Fibroblast of skin of scalp (primary cell): ENCODE data around the gene AKT3.
"Not testable (repeated sequence)": the region's sequence is repeated elsewhere in the genome, so short reads cannot be mapped to it uniquely, and the experiment has no call there.

Experiments used
- DNase-seq: peaks from one replicate; pipeline ENCODE4 v3.0.0-alpha.2; 2013

Gene AKT3

GRCh38 chr1:243841507-243841906 is 8.5 kb downstream of the AKT3 start:
- peak; percentile 61 for DNase-seq

DNA sequence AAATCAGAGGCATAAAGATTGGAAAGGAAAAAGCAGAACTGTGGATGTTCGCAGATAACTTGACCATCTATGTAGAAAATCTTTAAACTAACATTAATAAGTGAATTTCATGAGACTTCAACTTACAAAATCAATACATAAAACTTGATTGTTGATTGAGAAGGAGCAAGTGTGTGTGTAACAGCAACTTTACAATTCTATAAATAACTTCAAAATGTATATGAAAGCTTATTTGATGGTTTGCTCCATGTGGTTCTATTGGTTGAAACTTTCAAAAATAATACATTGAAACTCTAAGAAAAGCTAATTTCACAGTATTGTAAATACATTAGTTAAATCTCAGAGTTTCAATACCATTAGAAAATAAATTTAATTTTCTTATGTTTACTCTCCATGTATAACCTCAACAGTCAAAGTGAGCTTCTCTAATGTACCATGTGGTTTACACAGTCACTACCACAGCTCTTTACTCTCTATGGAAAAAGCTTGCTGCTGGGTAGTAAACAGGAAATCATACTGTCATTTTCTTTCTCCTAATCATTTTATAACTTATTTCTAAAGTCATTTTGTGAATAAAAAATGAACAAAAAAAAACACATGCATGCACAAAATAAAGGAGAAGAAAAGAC is 12.0 kb downstream of the AKT3 start:
- no peak for DNase-seq

GRCh38 chr1:243834130-243834529 is 15.9 kb downstream of the AKT3 start:
- no peak for DNase-seq

GRCh38 chr1:243831463-243831862 is 18.6 kb downstream of the AKT3 start:
- no peak for DNase-seq

DNA sequence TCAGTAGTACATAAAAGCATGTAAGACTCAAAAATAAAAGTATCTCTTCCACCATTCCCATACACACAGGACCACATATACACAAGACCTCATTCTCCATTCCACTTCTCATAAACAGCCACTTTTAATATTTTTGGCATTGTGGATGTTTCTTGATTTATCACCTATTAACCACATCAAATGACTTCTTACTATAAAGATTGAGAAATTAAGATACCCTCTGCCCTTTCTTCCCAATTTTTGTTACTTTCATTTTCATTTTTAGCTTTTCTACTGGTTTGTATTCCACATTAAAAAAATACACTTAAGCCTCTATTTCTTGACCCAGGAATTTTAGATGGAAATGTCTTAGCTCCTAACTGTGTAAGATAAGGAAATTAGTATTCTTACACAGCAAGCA is 22.8 kb downstream of the AKT3 start:
- DNase-seq: no peak

GRCh38 chr1:243824907-243825306 is 25.1 kb downstream of the AKT3 start:
- not testable (repeated sequence) for DNase-seq

GRCh38 chr1:243821177-243821680 is 28.8 kb downstream of the AKT3 start:
- DNase-seq: no peak

- DNase-seq: no peak
Observed at GRCh38 chr1:243819438-243819839, 30.6 kb downstream of the AKT3 start.

DNA sequence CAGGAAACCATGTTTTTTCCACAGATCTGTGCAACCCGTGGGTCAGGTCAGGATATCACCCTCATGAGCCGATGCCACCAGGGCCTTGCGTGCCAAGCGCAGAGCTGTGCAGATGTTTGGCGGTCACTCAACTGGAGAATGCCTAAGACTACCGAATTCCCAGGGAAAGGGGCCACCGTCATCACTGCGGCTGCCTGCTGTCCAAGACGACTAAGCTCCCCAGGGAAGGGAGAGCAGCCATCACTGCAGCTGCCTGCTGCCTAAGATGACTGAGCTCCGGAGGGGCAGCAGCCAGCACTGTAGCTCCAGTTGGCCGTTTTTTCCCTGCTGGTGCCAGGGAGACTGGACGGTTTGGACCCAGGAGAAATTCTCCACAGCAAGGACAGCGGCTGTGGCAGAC is 31.1 kb downstream of the AKT3 start:
- no peak for DNase-seq

- DNase-seq: no peak
Observed at GRCh38 chr1:243814718-243815117, 35.3 kb downstream of the AKT3 start.

DNA sequence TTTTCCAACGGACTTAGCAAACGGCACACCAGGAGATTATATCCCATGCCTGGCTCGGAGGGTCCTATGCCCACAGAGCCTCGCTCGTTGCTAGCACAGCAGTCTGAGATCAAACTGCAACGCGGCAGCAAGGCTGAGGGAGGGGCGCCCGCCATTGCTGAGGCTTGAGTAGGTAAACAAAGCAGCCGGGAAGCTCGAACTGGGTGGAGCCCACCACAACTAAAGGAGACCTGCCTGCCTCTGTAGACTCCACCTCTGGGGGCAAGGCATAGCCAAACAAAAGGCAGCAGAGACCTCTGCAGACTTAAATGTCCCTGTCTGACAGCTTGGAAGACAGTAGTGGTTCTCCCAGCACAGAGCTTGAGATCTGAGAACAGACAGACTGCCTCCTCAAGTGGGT is 42.7 kb downstream of the AKT3 start:
- not testable (repeated sequence) for DNase-seq

DNA sequence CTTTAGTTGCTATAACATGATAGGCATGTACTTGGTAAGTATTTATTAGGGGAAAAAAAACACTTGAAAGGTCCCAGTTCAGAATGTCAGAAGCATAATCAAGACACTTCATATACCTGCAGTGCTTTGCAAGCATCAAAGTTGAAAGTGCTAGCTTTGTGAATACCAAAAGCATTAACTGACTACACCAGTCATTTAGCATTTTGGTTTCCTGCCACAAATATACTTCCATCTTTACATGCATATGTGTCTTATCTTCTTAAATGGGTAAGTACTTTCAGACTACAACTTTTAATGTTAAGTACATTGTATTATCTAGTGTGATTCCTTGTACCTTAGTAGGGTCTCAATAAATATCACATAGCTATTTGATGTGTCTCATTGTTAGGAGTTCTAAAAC is 43.7 kb downstream of the AKT3 start:
- no peak for DNase-seq

GRCh38 chr1:243802736-243803135 is 47.3 kb downstream of the AKT3 start:
- DNase-seq: no peak

DNA sequence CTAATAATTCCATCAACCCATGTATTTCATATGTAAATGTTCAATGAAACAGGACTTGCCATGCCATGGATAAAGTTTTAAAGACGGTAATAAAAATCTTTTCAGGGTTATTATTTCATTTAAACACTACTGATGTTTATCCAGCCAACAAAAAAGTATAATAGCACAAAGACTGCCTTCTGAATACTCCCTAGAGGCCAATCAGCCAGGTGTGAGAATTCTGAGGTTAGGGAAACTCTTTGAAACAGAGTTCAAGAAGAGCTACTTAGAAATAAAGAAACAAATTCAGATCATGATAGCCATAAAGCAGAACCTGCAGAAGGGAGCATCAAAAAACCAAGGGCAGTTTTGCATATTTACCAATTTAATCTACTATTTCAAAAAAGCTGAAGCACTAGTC is 48.7 kb downstream of the AKT3 start:
- no peak for DNase-seq

- DNase-seq: no peak
Observed at GRCh38 chr1:243799908-243800307, 50.1 kb downstream of the AKT3 start.

DNA sequence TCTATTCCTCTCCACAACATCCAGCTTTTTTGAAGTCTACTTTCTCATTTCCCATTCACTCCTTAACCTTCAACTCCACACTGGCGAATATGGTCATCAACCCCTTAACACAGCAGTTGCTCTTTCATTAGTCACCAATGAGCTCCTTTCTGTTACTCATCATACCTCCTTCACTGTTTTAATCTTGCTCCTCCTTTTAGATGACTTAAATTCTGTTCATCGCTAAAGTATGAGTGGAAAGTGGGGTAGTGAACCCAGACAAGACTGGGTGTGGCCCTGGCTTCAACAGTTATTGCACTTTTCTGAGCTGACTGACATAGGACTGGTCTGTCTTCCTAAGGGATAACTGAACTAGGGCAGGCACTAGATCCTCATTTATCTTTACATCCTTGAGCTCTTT is 51.3 kb downstream of the AKT3 start:
- peak; percentile 92 for DNase-seq

- DNase-seq: no peak
Observed at GRCh38 chr1:243796016-243796415, 54.0 kb downstream of the AKT3 start.

DNA sequence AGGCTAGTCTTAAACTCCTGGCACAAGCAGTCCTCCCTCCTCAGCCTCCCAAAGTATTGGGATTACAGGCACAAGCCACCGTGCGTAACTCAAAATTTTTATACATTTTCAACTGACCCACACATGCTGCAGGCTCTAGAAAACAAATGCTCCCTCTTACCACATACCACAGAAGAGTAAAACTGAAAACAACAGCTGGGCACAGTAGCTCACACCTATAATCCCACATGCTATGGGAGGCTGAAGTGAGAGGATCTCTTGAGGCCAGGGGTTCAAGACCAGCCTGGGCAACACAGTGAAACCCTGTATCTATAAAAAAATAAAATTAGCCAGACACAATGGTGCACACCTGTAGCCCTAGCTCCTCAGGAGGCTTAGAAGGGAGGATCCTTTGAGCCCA is 56.7 kb downstream of the AKT3 start:
- no peak for DNase-seq

DNA sequence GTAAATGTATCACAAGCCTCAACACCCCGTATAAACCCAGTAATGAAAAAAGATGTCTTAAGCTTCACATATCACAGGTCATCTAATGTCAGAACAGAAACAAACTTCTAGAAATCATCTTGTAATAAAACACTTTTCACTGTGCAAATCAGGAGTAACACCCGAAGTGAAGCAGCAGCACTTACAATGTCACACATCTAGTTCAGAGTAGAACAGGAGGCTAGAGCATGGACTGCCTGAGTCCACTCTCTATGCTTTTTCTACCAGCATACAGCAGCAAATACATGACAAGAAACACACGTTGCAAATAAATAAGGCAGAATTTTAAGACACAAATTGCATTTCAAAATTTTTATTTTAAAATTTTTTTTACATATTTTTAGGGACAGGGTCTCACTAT is 57.2 kb downstream of the AKT3 start:
- no peak for DNase-seq

DNA sequence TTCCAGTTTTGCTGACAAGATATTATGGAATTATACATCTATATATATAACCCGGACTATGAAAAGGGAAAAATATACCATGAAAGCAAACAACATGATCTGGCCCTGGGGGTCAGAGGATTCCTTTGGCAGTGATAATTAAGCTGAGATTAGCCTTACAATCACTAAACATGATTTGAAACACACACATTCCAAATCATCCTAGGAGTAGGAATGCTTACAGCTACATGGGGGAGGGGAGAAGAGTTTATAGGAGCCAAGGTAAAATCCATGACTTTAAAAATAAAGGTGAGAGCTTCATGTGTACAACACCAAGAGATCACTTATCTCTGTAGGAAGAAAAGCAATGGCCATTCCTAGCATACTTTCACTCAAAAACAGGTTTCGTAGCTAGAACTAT is 57.6 kb downstream of the AKT3 start:
- DNase-seq: no peak

- no peak for DNase-seq
Observed at GRCh38 chr1:243791586-243792267, 58.3 kb downstream of the AKT3 start.

DNA sequence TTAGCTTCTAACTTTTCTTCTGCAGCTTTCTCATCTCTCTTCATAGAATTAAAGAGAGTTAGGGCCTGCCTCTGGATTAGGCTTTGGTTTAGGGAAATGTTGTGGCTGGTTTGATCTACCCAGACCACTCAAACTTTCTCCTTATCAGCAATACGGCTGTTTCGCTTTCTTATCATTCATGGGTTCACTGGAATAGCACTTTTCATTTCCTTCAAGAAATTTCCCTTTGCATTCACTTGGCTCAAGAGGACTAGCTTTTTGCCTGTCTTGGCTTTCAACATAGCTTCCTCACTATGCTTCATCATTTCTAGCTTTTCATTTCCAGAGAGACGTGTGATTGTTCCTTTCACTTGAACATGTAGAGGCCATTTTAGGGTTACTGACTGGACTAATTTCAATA is 59.6 kb downstream of the AKT3 start:
- no peak for DNase-seq

GRCh38 chr1:243786531-243786930 is 63.5 kb downstream of the AKT3 start:
- DNase-seq: no peak

GRCh38 chr1:243784506-243784905 is 65.5 kb downstream of the AKT3 start:
- DNase-seq: no peak

DNA sequence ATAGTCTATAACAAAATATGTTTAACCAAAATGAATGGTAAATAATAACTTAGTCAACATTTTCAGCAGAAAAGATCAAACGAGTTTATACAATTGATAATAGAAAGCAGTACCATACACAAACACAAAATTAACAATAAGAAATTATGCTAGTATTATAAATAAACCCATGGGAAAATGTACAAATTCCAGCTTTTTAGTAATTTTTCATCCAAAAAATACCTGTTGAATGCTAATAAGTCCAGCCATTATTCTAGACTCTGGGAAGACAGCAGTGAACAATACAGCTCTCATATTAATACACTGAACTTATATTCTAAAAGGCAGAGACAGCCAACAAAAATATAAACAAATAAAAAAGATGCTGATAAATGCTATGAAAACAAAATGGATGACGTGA is 66.3 kb downstream of the AKT3 start:
- DNase-seq: no peak
